Osteoblast (primary cell): ENCODE data around the gene LSM14A. TPM values are rescaled to one million over a fixed set of nuclear protein-coding genes. Genes with fewer than 3 reads are reported as not detected.
"Not testable (repeated sequence)": the region's sequence is repeated elsewhere in the genome, so short reads cannot be mapped to it uniquely, and the experiment has no call there.

Experiments used
- DNase-seq: peaks from one replicate; pipeline ENCODE4 v3.0.0; 2011; ENCODE audit warnings: low spot score, mixed read lengths; ENCODE audit not compliant: insufficient read length; ENCODE audit errors: missing footprints
- H2AFZ ChIP-seq: 2 replicates; pipeline ENCODE4 v1.6.0; 2011; ENCODE audit warnings: mild to moderate bottlenecking, low read length
- H3K27ac ChIP-seq: 2 replicates; pipeline ENCODE4 v1.5.1; 2011; ENCODE audit warnings: mild to moderate bottlenecking, low read depth, low read length, moderate library complexity
- H3K27me3 ChIP-seq: 2 replicates; pipeline ENCODE4 v1.6.0; 2012; ENCODE audit warnings: mild to moderate bottlenecking, control low read depth, inconsistent platforms, low read length, moderate library complexity; ENCODE audit not compliant: insufficient read depth
- H3K36me3 ChIP-seq: 2 replicates; pipeline ENCODE4 v1.5.1; 2011; ENCODE audit warnings: mild to moderate bottlenecking, low read length, control low read depth, moderate library complexity; ENCODE audit not compliant: insufficient read depth
- H3K4me1 ChIP-seq: 2 replicates; pipeline ENCODE4 v1.5.1; 2011; ENCODE audit warnings: mild to moderate bottlenecking, low read length, control low read depth, moderate library complexity; ENCODE audit not compliant: insufficient read depth
- H3K4me2 ChIP-seq: 2 replicates; pipeline ENCODE4 v1.6.0; 2011; ENCODE audit warnings: mild to moderate bottlenecking, low read length; ENCODE audit not compliant: insufficient read depth
- H3K4me3 ChIP-seq: fragments of 200-600 bp; sonication (generic); 3 replicates; pipeline ENCODE4 v1.5.1; 2012; ENCODE audit warnings: mild to moderate bottlenecking, low read length, inconsistent platforms; ENCODE audit not compliant: insufficient read depth
- H3K79me2 ChIP-seq: 2 replicates; pipeline ENCODE4 v1.6.0; 2012; ENCODE audit warnings: mild to moderate bottlenecking, low read length, control low read depth, inconsistent platforms; ENCODE audit not compliant: insufficient read depth
- H3K9me3 ChIP-seq: 2 replicates; pipeline ENCODE4 v1.5.1; 2011; ENCODE audit warnings: low read depth, low read length, control low read depth
- H4K20me1 ChIP-seq: 2 replicates; pipeline ENCODE4 v1.6.0; 2012; ENCODE audit warnings: mild to moderate bottlenecking, low read length, control low read depth; ENCODE audit not compliant: insufficient read depth
- total RNA-seq: library from RNA; depleted of rRNA; stranded (reverse); fragments of >200 nt; gene quantifications from 2 replicates; pipeline ENCODE4 v1.2.3, GENCODE V29; 2012
- TF ChIP-seq, protein P1 (sequence below): IDR thresholded peaks from 2 replicates; pipeline ENCODE4 v1.5.1; 2011; ENCODE audit warnings: mild to moderate bottlenecking, low read depth, low read length, moderate library complexity; ENCODE audit errors: extremely low read depth

Gene LSM14A
- total RNA-seq, 1 donor = 85.8 TPM

DNA sequence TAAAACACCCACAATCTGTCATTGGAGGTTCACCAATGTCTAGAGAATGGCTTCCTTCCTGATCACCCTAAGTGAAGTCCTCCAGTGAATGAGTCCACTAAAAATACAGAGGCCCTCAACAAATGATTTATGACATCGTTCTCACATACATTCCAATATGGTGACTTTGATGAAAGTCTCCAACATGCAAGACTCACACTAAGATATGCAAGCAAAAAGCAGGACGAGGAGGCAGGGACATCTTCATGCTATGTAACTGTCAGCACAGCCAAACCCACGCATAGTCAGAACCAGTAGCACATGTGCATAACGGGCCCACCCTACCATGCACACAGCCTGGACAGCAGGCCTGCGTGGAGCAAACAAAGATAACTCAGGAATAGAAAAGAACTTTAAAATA, 16.6 kb upstream of the LSM14A start:
- Histone ChIP-seq H3K9me3 (no peaks in the 10 kb centered on the region), H4K20me1 (no peaks in the 10 kb centered on the region), H3K79me2 (no peaks in the 10 kb centered on the region), H3K27ac (no peak overlapping the region), H3K27me3 (no peaks in the 10 kb centered on the region), H2AFZ (peak overlapping the region; percentile 5), H3K4me2 (no peak overlapping the region), H3K36me3 (no peaks in the 10 kb centered on the region), H3K4me1 (peaks cover 5% of the 10 kb centered on the region), H3K4me3 (no peak overlapping the region)
- TF ChIP-seq, protein P1, sequence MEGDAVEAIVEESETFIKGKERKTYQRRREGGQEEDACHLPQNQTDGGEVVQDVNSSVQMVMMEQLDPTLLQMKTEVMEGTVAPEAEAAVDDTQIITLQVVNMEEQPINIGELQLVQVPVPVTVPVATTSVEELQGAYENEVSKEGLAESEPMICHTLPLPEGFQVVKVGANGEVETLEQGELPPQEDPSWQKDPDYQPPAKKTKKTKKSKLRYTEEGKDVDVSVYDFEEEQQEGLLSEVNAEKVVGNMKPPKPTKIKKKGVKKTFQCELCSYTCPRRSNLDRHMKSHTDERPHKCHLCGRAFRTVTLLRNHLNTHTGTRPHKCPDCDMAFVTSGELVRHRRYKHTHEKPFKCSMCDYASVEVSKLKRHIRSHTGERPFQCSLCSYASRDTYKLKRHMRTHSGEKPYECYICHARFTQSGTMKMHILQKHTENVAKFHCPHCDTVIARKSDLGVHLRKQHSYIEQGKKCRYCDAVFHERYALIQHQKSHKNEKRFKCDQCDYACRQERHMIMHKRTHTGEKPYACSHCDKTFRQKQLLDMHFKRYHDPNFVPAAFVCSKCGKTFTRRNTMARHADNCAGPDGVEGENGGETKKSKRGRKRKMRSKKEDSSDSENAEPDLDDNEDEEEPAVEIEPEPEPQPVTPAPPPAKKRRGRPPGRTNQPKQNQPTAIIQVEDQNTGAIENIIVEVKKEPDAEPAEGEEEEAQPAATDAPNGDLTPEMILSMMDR = no peak
- DNase-seq = no peak

DNA sequence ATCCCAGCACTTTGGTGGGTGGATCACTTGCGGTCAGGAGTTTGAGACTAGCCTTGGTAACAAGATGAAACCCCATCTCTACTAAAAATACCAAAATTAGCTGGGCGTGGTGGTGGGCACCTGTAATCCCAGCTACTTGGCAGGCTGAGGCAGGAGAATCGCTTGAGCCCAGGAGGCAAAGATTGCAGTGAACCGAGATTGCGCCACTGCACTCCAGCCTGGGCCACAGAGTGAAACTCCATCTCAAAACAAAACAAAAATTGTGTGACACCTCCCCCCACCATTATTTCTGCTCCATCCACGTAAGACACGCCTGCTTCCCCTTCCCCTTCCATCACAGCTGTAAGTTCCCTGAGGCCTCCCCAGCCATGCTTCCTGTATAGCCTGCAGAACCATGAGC, 13.3 kb upstream of the LSM14A start:
- H3K79me2 ChIP-seq, H3K4me2 ChIP-seq, H3K27me3 ChIP-seq, H2AFZ ChIP-seq, H3K27ac ChIP-seq, H3K4me1 ChIP-seq, DNase-seq, H4K20me1 ChIP-seq, H3K9me3 ChIP-seq, H3K4me3 ChIP-seq, H3K36me3 ChIP-seq: not testable (repeated sequence)

DNA sequence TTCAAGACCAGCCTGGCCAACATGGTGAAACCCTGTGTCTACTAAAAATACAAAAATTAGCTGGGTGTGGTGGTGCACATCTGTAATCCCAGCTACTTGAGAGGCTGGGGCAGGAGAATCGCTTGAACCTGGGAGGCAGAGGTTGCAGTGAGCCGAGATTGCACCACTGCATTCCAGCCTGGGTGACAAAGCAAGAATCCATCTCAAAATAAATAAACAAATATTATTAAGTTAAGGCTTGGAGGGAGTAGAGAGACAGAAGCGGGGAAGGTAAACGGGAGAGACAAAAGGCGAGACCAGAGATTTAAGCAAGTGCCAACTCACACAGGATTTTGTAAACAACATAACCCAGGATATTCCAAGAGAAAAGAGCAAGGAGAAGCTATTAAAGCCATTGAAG, 12.8 kb upstream of the LSM14A start:
- not testable (repeated sequence) for DNase-seq, H3K4me1 ChIP-seq, H3K36me3 ChIP-seq, H3K27ac ChIP-seq, H3K9me3 ChIP-seq, H3K27me3 ChIP-seq, H3K79me2 ChIP-seq, H4K20me1 ChIP-seq, H3K4me3 ChIP-seq, H2AFZ ChIP-seq, H3K4me2 ChIP-seq

DNA sequence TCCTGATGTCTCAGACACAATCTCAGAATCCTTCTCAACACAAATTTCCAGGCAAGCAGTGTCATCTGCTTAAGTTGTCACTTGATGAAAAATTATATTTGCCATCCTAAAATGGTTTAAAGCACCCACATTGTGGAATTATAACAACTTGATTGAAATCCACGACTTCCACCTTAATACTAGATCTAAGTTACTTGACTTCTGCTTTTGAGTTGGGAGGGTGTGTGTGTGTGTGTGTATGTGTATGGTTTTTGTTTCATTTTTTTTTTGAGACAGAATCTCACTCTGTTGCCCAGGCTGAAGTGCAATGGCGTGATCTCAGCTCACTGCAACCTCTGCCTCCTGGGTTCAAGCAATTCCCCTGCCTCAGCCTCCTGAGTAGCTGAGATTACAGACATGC, 10.4 kb upstream of the LSM14A start:
- not testable (repeated sequence) for DNase-seq, H3K27ac ChIP-seq, H4K20me1 ChIP-seq, H3K36me3 ChIP-seq, H2AFZ ChIP-seq, H3K27me3 ChIP-seq, H3K79me2 ChIP-seq, H3K4me2 ChIP-seq, H3K9me3 ChIP-seq, H3K4me3 ChIP-seq, H3K4me1 ChIP-seq

DNA sequence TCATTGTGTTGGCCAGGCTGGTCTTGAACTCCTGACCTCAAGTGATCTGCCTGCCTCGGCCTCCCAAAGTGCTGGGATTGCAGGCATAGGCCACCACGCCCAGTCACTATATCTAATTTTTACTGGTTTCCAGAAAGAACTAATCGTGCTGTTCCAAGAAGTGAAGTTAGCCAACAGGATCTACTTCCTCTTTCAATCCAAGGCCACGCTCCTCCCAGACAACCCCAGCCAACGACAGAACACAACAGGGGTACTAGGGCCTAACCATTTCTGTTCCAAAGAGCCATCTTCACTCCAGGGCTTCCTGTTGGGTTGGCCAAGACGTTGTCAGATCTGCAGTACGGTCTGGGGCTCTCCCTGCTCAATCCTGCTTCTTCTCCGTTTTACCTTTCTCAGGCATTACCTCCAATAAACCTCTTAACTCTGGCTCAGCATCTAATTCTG, 7.0 kb upstream of the LSM14A start:
- Histone ChIP-seq H3K36me3 (no peaks in the 10 kb centered on the region), H4K20me1 (no peaks in the 10 kb centered on the region), H3K4me3 (no peak overlapping the region), H2AFZ (no peak overlapping the region), H3K4me2 (no peak overlapping the region), H3K9me3 (no peaks in the 10 kb centered on the region), H3K27me3 (peaks cover 8% of the 10 kb centered on the region), H3K4me1 (no peaks in the 10 kb centered on the region), H3K27ac (no peak overlapping the region), H3K79me2 (no peaks in the 10 kb centered on the region)
- no peak for DNase-seq
- TF ChIP-seq, protein P1 = no peak

DNA sequence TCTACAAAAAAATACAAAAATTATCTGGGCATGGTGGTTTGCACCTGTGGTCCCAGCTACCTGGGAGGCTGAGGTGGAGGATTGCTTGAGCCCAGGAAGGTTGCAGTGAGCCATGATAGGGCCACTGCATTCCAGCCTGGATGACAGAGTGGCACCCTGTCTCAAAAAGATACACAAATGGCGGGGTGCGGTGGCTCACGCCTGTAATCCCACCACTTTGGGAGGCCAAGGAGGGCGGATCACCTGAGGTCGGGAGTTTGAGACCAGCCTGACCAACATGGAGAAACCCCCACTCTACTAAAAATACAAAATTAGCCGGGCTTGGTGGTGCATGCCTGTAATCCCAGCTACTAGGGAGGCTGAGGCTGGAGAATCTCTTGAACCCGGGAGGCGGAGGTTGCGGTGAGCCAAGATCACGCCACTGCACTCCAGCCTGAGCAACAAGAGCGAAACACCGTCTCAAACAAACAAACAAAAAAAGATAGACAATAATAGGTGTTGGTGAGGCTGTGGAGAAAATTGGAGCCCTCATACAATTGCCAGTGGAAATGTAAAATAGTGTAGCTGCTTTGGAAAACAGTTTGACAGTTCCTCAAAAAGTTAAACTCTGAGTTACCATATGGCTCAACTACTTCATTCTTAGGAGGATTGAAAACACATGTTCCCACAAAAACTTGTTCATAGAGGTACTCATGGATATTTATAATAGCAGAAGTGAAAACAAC, 2.7 kb upstream of the LSM14A start:
- H3K27me3 ChIP-seq, H3K36me3 ChIP-seq, DNase-seq, H3K4me2 ChIP-seq, H2AFZ ChIP-seq, H3K4me3 ChIP-seq, H3K9me3 ChIP-seq, H3K27ac ChIP-seq: not testable (repeated sequence)
- H3K4me1 ChIP-seq = peaks cover 20% of the 10 kb centered on the region
- H3K79me2 ChIP-seq = peaks cover 23% of the 10 kb centered on the region
- peaks cover 16% of the 10 kb centered on the region for H4K20me1 ChIP-seq
